H1 (cell line): ENCODE measurements around the gene ARHGAP6. TPM values are rescaled to one million over a fixed set of nuclear protein-coding genes. Genes with fewer than 3 reads are reported as not detected.

Source experiments
- CTCF ChIA-PET: fragments of 300-600 bp; sonication (Branson Sonifier 250); formaldehyde crosslinking; loops from one replicate; lab custom pipeline; 2021; ENCODE audit not compliant: partially characterized antibody; lab: Charles Lee
- POLR2A ChIA-PET: fragments of 300-600 bp; sonication (Branson Sonifier 250); formaldehyde crosslinking; loops from one replicate; lab custom pipeline; 2021; ENCODE audit warnings: inconsistent platforms; ENCODE audit not compliant: partially characterized antibody; lab: Charles Lee
- DNase-seq, 2 experiments: peaks; one replicate each; pipeline versions ENCODE4 v3.0.0 to v3.0.0-alpha.2; 2010 to 2022; ENCODE audit warnings: low spot score in 2 of 2, low read depth in 1 of 2, mixed read lengths in 1 of 2
- FAIRE-seq: peaks from 2 replicates; lab custom pipeline; 2011; peaks lifted over from hg19 to GRCh38; lab: Jason Lieb, UNC
- H2AFZ ChIP-seq: 2 replicates; pipeline ENCODE4 v1.8.1; 2012; ENCODE audit warnings: low read length, inconsistent platforms
- H2AK5ac ChIP-seq: 2 replicates; pipeline ENCODE4 v1.6.1; 2013; ENCODE audit warnings: low read depth, low read length
- H2BK120ac ChIP-seq: replicated peaks from 2 replicates; pipeline ENCODE3; 2013; ENCODE audit warnings: low read depth, low read length, inconsistent platforms
- H2BK12ac ChIP-seq: 2 replicates; pipeline ENCODE4 v1.6.1; 2013; ENCODE audit warnings: low read depth, low read length
- H2BK15ac ChIP-seq: 2 replicates; pipeline ENCODE4 v1.6.1; 2013; ENCODE audit warnings: low read length
- H2BK20ac ChIP-seq: 2 replicates; pipeline ENCODE4 v1.6.1; 2013; ENCODE audit warnings: low read length
- H2BK5ac ChIP-seq: 2 replicates; pipeline ENCODE4 v1.6.1; 2013; ENCODE audit warnings: low read depth, low read length
- H3K14ac ChIP-seq: 2 replicates; pipeline ENCODE4 v1.6.1; 2013; ENCODE audit warnings: inconsistent platforms; ENCODE audit not compliant: insufficient read length
- H3K18ac ChIP-seq: 2 replicates; pipeline ENCODE4 v1.6.1; 2013; ENCODE audit warnings: low read length; ENCODE audit errors: extremely low read depth
- H3K23ac ChIP-seq: 2 replicates; pipeline ENCODE4 v1.6.1; 2013; ENCODE audit warnings: inconsistent platforms; ENCODE audit not compliant: insufficient read length
- H3K23me2 ChIP-seq: 2 replicates; pipeline ENCODE4 v1.6.1; 2013; ENCODE audit warnings: low read depth, low read length
- H3K27ac ChIP-seq: 2 replicates; pipeline ENCODE4 v1.6.1; 2011; ENCODE audit warnings: low read depth, low read length, inconsistent platforms
- H3K27me3 ChIP-seq, 4 experiments: replicated peaks in 1 of 4; 1 replicate in 1 of 4; 2 replicates in 3 of 4; pipeline versions ENCODE4 v1.6.1 to v1.8.1; 2011 to 2013; ENCODE audit warnings: low read length in 3 of 4, mild to moderate bottlenecking in 3 of 4, inconsistent platforms in 2 of 4, mixed read lengths in 2 of 4, moderate library complexity in 1 of 4; ENCODE audit not compliant: control insufficient read depth in 3 of 4, insufficient read depth in 3 of 4; ENCODE audit errors: extremely low read depth in 1 of 4
- H3K36me3 ChIP-seq, 4 experiments: 2 replicates each; pipeline versions ENCODE4 v1.6.1 to v1.8.1; 2011 to 2013; ENCODE audit warnings: mild to moderate bottlenecking in 4 of 4, low read length in 3 of 4, moderate library complexity in 2 of 4, control low read depth in 1 of 4, inconsistent platforms in 1 of 4; ENCODE audit not compliant: insufficient read depth in 4 of 4, control insufficient read depth in 2 of 4
- H3K4ac ChIP-seq: replicated peaks from 2 replicates; pipeline ENCODE3; 2013; ENCODE audit warnings: low read length, low read depth, mixed read lengths, inconsistent platforms; ENCODE audit not compliant: insufficient read length
- H3K4me1 ChIP-seq, 4 experiments: replicated peaks in 1 of 4; 1 replicate in 1 of 4; 2 replicates in 3 of 4; pipeline versions ENCODE4 v1.6.1 to v1.8.1; 2011 to 2013; ENCODE audit warnings: low read length in 3 of 4, inconsistent platforms in 2 of 4, mixed read lengths in 1 of 4; ENCODE audit not compliant: insufficient read depth in 4 of 4, control insufficient read depth in 3 of 4
- H3K4me2 ChIP-seq, 2 experiments: 2 replicates each; pipeline versions ENCODE4 v1.6.1 to v1.8.1; 2011 to 2013; ENCODE audit warnings: low read depth in 2 of 2, low read length in 2 of 2, control low read depth in 1 of 2, inconsistent platforms in 1 of 2, mild to moderate bottlenecking in 1 of 2; ENCODE audit not compliant: insufficient read depth in 1 of 2
- H3K4me3 ChIP-seq, 4 experiments: fragments of 200-600, 300-600 bp in 1 of 4; sonication (generic), shearing (Covaris generic), sonication (Bioruptor Twin) in 1 of 4; 2 replicates each; pipeline versions ENCODE4 v1.5.1 to v1.8.1; 2011 to 2016; ENCODE audit warnings: low read length in 4 of 4, low read depth in 3 of 4, control low read depth in 2 of 4, inconsistent platforms in 2 of 4, mild to moderate bottlenecking in 2 of 4, mixed read lengths in 1 of 4, moderate library complexity in 1 of 4; ENCODE audit not compliant: insufficient read depth in 2 of 4; ENCODE audit errors: extremely low read depth in 1 of 4
- H3K56ac ChIP-seq: replicated peaks from 2 replicates; pipeline ENCODE3; 2013; ENCODE audit warnings: low read depth, mild to moderate bottlenecking, mixed read lengths, low read length, inconsistent platforms; ENCODE audit not compliant: insufficient read length
- H3K79me1 ChIP-seq: 2 replicates; pipeline ENCODE4 v1.6.1; 2013; ENCODE audit warnings: low read depth, low read length, control low read depth
- H3K79me2 ChIP-seq, 2 experiments: 2 replicates each; pipeline versions ENCODE4 v1.6.1 to v1.8.1; 2012 to 2013; ENCODE audit warnings: low read length in 2 of 2, mild to moderate bottlenecking in 2 of 2, inconsistent platforms in 1 of 2; ENCODE audit not compliant: insufficient read depth in 2 of 2, control insufficient read depth in 1 of 2
- H3K9ac ChIP-seq, 4 experiments: replicated peaks in 1 of 4; 1 replicate in 1 of 4; 2 replicates in 3 of 4; pipeline versions ENCODE4 v1.6.1 to v1.8.1; 2011 to 2013; ENCODE audit warnings: low read depth in 3 of 4, low read length in 3 of 4, control low read depth in 2 of 4, mild to moderate bottlenecking in 2 of 4, moderate library complexity in 2 of 4, inconsistent platforms in 1 of 4; ENCODE audit errors: extremely low read depth in 1 of 4
- H3K9me3 ChIP-seq, 2 experiments: 2 replicates each; pipeline versions ENCODE4 v1.6.1 to v1.8.1; 2012 to 2013; ENCODE audit warnings: mild to moderate bottlenecking in 2 of 2, moderate library complexity in 2 of 2, control low read depth in 1 of 2, inconsistent platforms in 1 of 2, low read depth in 1 of 2, low read length in 1 of 2, mixed read lengths in 1 of 2; ENCODE audit not compliant: insufficient read depth in 2 of 2
- H4K20me1 ChIP-seq, 2 experiments: replicated peaks in 1 of 2; 2 replicates each; pipeline versions ENCODE3 to v1.8.1; 2011 to 2013; ENCODE audit warnings: inconsistent platforms in 2 of 2, low read length in 2 of 2, mild to moderate bottlenecking in 1 of 2; ENCODE audit not compliant: insufficient read depth in 2 of 2, control insufficient read depth in 1 of 2
- H4K5ac ChIP-seq: 2 replicates; pipeline ENCODE4 v1.6.1; 2013; ENCODE audit warnings: low read length, low read depth, mixed read lengths, inconsistent platforms; ENCODE audit not compliant: insufficient read length
- H4K8ac ChIP-seq: 2 replicates; pipeline ENCODE4 v1.8.0; 2013; ENCODE audit warnings: mild to moderate bottlenecking, moderate library complexity, low read length, inconsistent platforms; ENCODE audit not compliant: insufficient read depth; ENCODE audit errors: extremely low read depth
- H4K91ac ChIP-seq: replicated peaks from 2 replicates; pipeline ENCODE3; 2013; ENCODE audit warnings: low read length, mixed read lengths, inconsistent platforms; ENCODE audit not compliant: insufficient read length
- BCL11A ChIP-seq, 2 experiments: IDR thresholded peaks; one replicate each; pipeline ENCODE4 v1.6.1; 2011; ENCODE audit warnings: low read depth in 2 of 2, low read length in 2 of 2, mild to moderate bottlenecking in 2 of 2
- CTBP2 ChIP-seq: IDR thresholded peaks from 2 replicates; pipeline ENCODE4 v1.7.0; 2011; ENCODE audit warnings: borderline replicate concordance, mild to moderate bottlenecking, moderate library complexity, mixed read lengths, low read length; ENCODE audit not compliant: insufficient read depth, insufficient read length
- NANOG ChIP-seq: IDR thresholded peaks from 2 replicates; pipeline ENCODE4 v1.6.1; 2011; ENCODE audit warnings: low read length, low read depth, mild to moderate bottlenecking, inconsistent platforms; ENCODE audit not compliant: insufficient read depth, poor library complexity, severe bottlenecking
- SP2 ChIP-seq: IDR thresholded peaks from 2 replicates; pipeline ENCODE4 v1.6.1; 2012; ENCODE audit warnings: mild to moderate bottlenecking, low read length, inconsistent platforms
- WGBS, 2 experiments: shearing (Covaris generic) in 1 of 2; methylation state at CpG; one replicate each; pipeline versions ENCODE4 v1.1.6 to v1.1.7; 2013 to 2015; ENCODE audit warnings: low lambda C conversion rate in 2 of 2, mixed read lengths in 2 of 2, inconsistent platforms in 1 of 2, low coverage in 1 of 2, missing lambda C conversion rate in 1 of 2; ENCODE audit not compliant: insufficient replicate concordance in 2 of 2, insufficient coverage in 1 of 2, insufficient read length in 1 of 2; ENCODE audit errors: extremely low coverage in 1 of 2, missing lambda C conversion rate in 1 of 2; 5-methylcytosine and 5-hydroxymethylcytosine counted together
- polyA plus RNA-seq, 7 experiments: library from polyadenylated mRNA; depleted of rRNA in 3 of 7; stranded (reverse) in 5 of 7; unstranded in 2 of 7; fragments of >200 nt in 5 of 7; fragments of 200-250 nt in 2 of 7; gene quantifications; 1 replicate in 5 of 7; 2 replicates in 1 of 7; 4 replicates in 1 of 7; pipeline versions ENCODE4 v1.2.1 to v1.2.3, GENCODE V29; 2011 to 2013; ENCODE audit warnings: missing spikeins in 2 of 7, mixed read lengths in 2 of 7
- total RNA-seq: library from RNA; stranded (reverse); fragmentation: NEBNext Ultra II Directional; extraction: Animal tissue kit (Norgen Biotek cat#: 25700); gene quantifications from 2 replicates; pipeline ENCODE4 v1.2.1, GENCODE V29; 2021
- TF ChIP-seq, protein P1 (sequence below): IDR thresholded peaks from 2 replicates; pipeline ENCODE4 v1.6.1; 2012; ENCODE audit warnings: low read length, inconsistent platforms
- TF ChIP-seq, protein P2 (sequence below): IDR thresholded peaks from 2 replicates; pipeline ENCODE4 v1.6.1; 2011; ENCODE audit warnings: low read length, improper control_type of control experiment

ARHGAP6 gene
- total and polyA plus RNA-seq, 2 of the 8 experiments (the other 6 are each of a cell fraction or from before 2014, with no cell fraction given) = 0.35 to 0.82 TPM

DNA sequence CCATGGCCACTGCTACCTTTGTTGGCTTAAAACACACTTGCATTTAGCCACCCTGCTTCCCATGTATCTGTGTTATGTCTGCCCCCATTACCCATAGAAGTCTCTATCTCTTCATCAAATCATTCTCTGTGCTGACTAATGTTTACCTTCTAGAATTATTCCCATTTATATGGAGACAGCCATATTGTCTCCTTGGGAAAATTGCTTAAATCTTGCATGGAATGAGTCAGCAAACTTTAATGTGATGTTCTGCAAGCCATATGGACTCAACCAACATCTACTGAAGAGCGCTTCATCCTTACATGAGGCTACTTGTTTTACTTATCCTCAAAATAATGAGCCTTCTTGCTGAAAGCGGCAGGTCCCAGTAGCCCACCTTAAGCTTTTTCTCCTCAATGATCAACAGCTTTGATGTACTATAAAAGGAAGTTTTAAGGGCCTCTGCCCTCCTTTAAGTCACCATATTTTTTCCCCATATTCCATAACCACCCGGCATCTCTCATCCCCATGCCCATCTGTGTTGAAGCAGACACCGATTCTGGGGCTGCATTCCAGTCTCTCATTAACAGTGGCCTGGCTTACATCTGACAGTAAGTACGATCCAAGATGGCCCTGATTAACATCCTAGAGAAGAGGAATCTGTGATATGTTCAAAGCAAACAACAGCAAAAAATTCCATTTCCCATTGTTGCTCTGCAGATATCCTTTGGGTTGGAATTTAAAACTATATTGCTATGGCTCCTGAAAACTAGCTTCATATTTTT, 130.4 kb downstream of the ARHGAP6 start:
- Histone ChIP-seq H3K4me3 (no peak overlapping the region), H2BK5ac (no peak overlapping the region), H2AFZ (no peak overlapping the region), H3K18ac (no peak overlapping the region), H4K8ac (no peak overlapping the region), H3K36me3 (no peaks in the 10 kb centered on the region), H4K91ac (no peak overlapping the region), H3K4me1 (no peaks in the 10 kb centered on the region), H3K56ac (no peak overlapping the region), H2AK5ac (no peak overlapping the region), H3K9me3 (no peaks in the 10 kb centered on the region), H3K9ac (no peak overlapping the region), H3K79me1 (no peaks in the 10 kb centered on the region), H4K20me1 (no peaks in the 10 kb centered on the region), H3K27ac (no peak overlapping the region), H3K27me3 (no peaks in the 10 kb centered on the region; a peak in 3 of 7 replicates), H2BK15ac (no peak overlapping the region), H3K4ac (no peak overlapping the region), H3K79me2 (no peaks in the 10 kb centered on the region), H2BK120ac (no peak overlapping the region), H3K23ac (no peak overlapping the region), H3K4me2 (no peak overlapping the region), H3K14ac (no peak overlapping the region), H2BK12ac (no peak overlapping the region), H2BK20ac (no peak overlapping the region), H4K5ac (no peak overlapping the region), H3K23me2 (no peaks in the 10 kb centered on the region)
- FAIRE-seq (no peak), DNase-seq (no peak)
- POLR2A ChIA-PET = interaction anchor here (1.1 kb wide), 1 partner anchor 224 kb away, joined by 3 read pairs; no protein-coding TSS in a partner anchor
- 91% methylated on average over 5 of the region's 5 CpGs; no CpG with 5 or more reads in 1 of the 2 experiments for WGBS, 2 experiments
- CTCF ChIA-PET = interaction anchor here (0.7 to 1.9 kb wide), 3 partner anchors 30 to 234 kb away, joined by 3 to 11 read pairs (median 4); no protein-coding TSS in a partner anchor
- TF ChIP-seq SP2 (no peak), CTBP2 (no peak), BCL11A (IDR thresholded peaks at IDR 0.05; ENCODE audit: low read depth in 2 of 2, low read length in 2 of 2) (no peak), NANOG (no peak)
- TF ChIP-seq, protein P1, sequence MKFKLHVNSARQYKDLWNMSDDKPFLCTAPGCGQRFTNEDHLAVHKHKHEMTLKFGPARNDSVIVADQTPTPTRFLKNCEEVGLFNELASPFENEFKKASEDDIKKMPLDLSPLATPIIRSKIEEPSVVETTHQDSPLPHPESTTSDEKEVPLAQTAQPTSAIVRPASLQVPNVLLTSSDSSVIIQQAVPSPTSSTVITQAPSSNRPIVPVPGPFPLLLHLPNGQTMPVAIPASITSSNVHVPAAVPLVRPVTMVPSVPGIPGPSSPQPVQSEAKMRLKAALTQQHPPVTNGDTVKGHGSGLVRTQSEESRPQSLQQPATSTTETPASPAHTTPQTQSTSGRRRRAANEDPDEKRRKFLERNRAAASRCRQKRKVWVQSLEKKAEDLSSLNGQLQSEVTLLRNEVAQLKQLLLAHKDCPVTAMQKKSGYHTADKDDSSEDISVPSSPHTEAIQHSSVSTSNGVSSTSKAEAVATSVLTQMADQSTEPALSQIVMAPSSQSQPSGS = no peak
- TF ChIP-seq, protein P2, sequence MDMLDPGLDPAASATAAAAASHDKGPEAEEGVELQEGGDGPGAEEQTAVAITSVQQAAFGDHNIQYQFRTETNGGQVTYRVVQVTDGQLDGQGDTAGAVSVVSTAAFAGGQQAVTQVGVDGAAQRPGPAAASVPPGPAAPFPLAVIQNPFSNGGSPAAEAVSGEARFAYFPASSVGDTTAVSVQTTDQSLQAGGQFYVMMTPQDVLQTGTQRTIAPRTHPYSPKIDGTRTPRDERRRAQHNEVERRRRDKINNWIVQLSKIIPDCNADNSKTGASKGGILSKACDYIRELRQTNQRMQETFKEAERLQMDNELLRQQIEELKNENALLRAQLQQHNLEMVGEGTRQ = no peak
